GM21825 (cell line): ENCODE measurements around the gene EDEM2.
"Not testable (repeated sequence)": the region's sequence is repeated elsewhere in the genome, so short reads cannot be mapped to it uniquely, and the experiment has no call there.

Experiments used
- ATAC-seq: cut with Tn5 transposase; IDR thresholded peaks from one replicate; pipeline ENCODE4 v1.9.1; 2021; ENCODE audit warnings: mild to moderate bottlenecking, moderate library complexity; ENCODE audit not compliant: unreplicated experiment

The EDEM2 gene

GRCh38 chr20:35146920-35147574 lies at the start of gene EDEM2:
Gene EDEM2, minus strand, starts transcription at chr20:35147336. Its CDS starts 78 bp downstream, at chr20:35147258.
- peak; percentile 76 for ATAC-seq

- ATAC-seq, result no peak
Observed at GRCh38 chr20:35196313-35196712, 49.2 kb upstream of the EDEM2 start.

GRCh38 chr20:35193031-35193791 lies 46.1 kb upstream of the EDEM2 start:
- ATAC-seq, result not testable (repeated sequence)

GRCh38 chr20:35192118-35192872 lies 45.2 kb upstream of the EDEM2 start:
- no peak for ATAC-seq

GRCh38 chr20:35191419-35192117 lies 44.4 kb upstream of the EDEM2 start:
- no peak for ATAC-seq

- no peak for ATAC-seq
Observed at GRCh38 chr20:35190556-35190955, 43.4 kb upstream of the EDEM2 start.

GRCh38 chr20:35189223-35189622 lies 42.1 kb upstream of the EDEM2 start:
- not testable (repeated sequence) for ATAC-seq

- no peak for ATAC-seq
Observed at GRCh38 chr20:35187584-35188190, 40.6 kb upstream of the EDEM2 start.

GRCh38 chr20:35186691-35187289 lies 39.7 kb upstream of the EDEM2 start:
- ATAC-seq, result not testable (repeated sequence)

- no peak for ATAC-seq
Observed at GRCh38 chr20:35181731-35182130, 34.6 kb upstream of the EDEM2 start.

GRCh38 chr20:35180266-35180665 lies 33.1 kb upstream of the EDEM2 start:
- ATAC-seq, result no peak

GRCh38 chr20:35179292-35180212 lies 32.4 kb upstream of the EDEM2 start:
- no peak for ATAC-seq

- ATAC-seq, result no peak
Observed at GRCh38 chr20:35176132-35176531, 29.0 kb upstream of the EDEM2 start.

GRCh38 chr20:35174458-35175216 lies 27.5 kb upstream of the EDEM2 start:
- ATAC-seq, result no peak

- ATAC-seq, result no peak
Observed at GRCh38 chr20:35173576-35174192, 26.5 kb upstream of the EDEM2 start.

GRCh38 chr20:35172434-35172806 lies 25.3 kb upstream of the EDEM2 start:
- no peak for ATAC-seq

GRCh38 chr20:35171753-35172433 lies 24.8 kb upstream of the EDEM2 start, which contains the start of gene PROCR:
Gene PROCR, plus strand, starts transcription at chr20:35172072. Its CDS starts 83 bp downstream, at chr20:35172155.
- ATAC-seq, result no peak

- ATAC-seq, result no peak
Observed at GRCh38 chr20:35171438-35171752, 24.3 kb upstream of the EDEM2 start.
